Activated CD8-positive, alpha-beta T cell treated with anti-CD3 and anti-CD28 coated beads for 36 hours (primary cell): Measurements from ENCODE around the gene PKM. TPM values are rescaled to one million over a fixed set of nuclear protein-coding genes. Genes with fewer than 3 reads are reported as not detected.
A peak's percentile ranks its signal among the peaks of the same experiment; 100 is the strongest.

Experiments used
- ATAC-seq: fragments of 200-7000 bp; cut with Tn5 transposase; one replicate; pipeline ENCODE4 v1.10.0; 2021; ENCODE audit warnings: mild to moderate bottlenecking, moderate library complexity
- CTCF ChIA-PET: fragments of 350-600 bp; sonication (Branson Sonifier 250); formaldehyde crosslinking; loops from one replicate; lab custom pipeline; 2021; ENCODE audit warnings: antibody characterized with exemption; lab: Charles Lee
- POLR2A ChIA-PET: fragments of 350-600 bp; sonication (Branson Sonifier 250); formaldehyde crosslinking; loops from one replicate; lab custom pipeline; 2021; ENCODE audit warnings: antibody characterized with exemption; lab: Charles Lee
- DNase-seq: peaks from one replicate; pipeline ENCODE4 v3.0.0-alpha.2; 2020
- H3K27ac Mint-ChIP-seq: one replicate; pipeline ENCODE4 v1.8.0; 2021; ENCODE audit warnings: mild to moderate bottlenecking, mixed read lengths
- H3K27me3 Mint-ChIP-seq: one replicate; pipeline ENCODE4 v1.8.0; 2021; ENCODE audit warnings: mixed read lengths
- H3K36me3 Mint-ChIP-seq: one replicate; pipeline ENCODE4 v1.8.0; 2021; ENCODE audit warnings: low read depth, mixed read lengths
- H3K4me1 Mint-ChIP-seq: one replicate; pipeline ENCODE4 v1.8.0; 2021; ENCODE audit warnings: low read depth, mixed read lengths
- H3K4me3 Mint-ChIP-seq: one replicate; pipeline ENCODE4 v1.8.0; 2021; ENCODE audit warnings: mild to moderate bottlenecking, moderate library complexity, mixed read lengths
- H3K9me3 Mint-ChIP-seq: one replicate; pipeline ENCODE4 v1.8.0; 2021; ENCODE audit warnings: mixed read lengths
- CTCF ChIP-seq: fragments of 200-600 bp; IDR thresholded peaks from one replicate; pipeline ENCODE4 v1.8.0; 2022; ENCODE audit warnings: antibody characterized with exemption, mild to moderate bottlenecking
- intact Hi-C: fragments of 100-400 bp; cut with micrococcal nuclease; formaldehyde crosslinking; loops from one replicate; pipeline ENCODE4 v1.10.0; 2022
- total RNA-seq, 2 experiments: library from RNA; stranded (reverse); gene quantifications; one replicate each; pipeline ENCODE4 v1.2.3, GENCODE V29; 2021

The PKM gene
- total RNA-seq, 2 experiments from 2014 or later: 2,565 to 2,588 TPM

- H3K27ac Mint-ChIP-seq: peak overlapping the region; percentile 100
- H3K36me3 Mint-ChIP-seq: peaks cover 31% of the 10 kb centered on the region
- ATAC-seq (no peak), DNase-seq (peak; percentile 68)
- H3K4me3 Mint-ChIP-seq: peak overlapping the region; percentile 100
- ChIA-PET POLR2A (interaction anchor here (0.8 to 6.6 kb wide), 10 partner anchors 7 to 56 kb away, joined by 3 to 105 read pairs (median 4); partner anchors contain the start of gene GRAMD2A), CTCF (interaction anchor here (1.0 to 4.4 kb wide), 6 partner anchors 10 to 45 kb away, joined by 3 to 13 read pairs (median 4); partner anchors contain the start of gene GRAMD2A)
- H3K4me1 Mint-ChIP-seq: peaks cover 29% of the 10 kb centered on the region
- no peak for TF ChIP-seq CTCF
- intact Hi-C loops: no loop called here
- H3K27me3 Mint-ChIP-seq: no peaks in the 10 kb centered on the region
- H3K9me3 Mint-ChIP-seq: no peaks in the 10 kb centered on the region
Measured at GRCh38 chr15:72231833-72232478, 966 bp upstream of the PKM start.

DNA sequence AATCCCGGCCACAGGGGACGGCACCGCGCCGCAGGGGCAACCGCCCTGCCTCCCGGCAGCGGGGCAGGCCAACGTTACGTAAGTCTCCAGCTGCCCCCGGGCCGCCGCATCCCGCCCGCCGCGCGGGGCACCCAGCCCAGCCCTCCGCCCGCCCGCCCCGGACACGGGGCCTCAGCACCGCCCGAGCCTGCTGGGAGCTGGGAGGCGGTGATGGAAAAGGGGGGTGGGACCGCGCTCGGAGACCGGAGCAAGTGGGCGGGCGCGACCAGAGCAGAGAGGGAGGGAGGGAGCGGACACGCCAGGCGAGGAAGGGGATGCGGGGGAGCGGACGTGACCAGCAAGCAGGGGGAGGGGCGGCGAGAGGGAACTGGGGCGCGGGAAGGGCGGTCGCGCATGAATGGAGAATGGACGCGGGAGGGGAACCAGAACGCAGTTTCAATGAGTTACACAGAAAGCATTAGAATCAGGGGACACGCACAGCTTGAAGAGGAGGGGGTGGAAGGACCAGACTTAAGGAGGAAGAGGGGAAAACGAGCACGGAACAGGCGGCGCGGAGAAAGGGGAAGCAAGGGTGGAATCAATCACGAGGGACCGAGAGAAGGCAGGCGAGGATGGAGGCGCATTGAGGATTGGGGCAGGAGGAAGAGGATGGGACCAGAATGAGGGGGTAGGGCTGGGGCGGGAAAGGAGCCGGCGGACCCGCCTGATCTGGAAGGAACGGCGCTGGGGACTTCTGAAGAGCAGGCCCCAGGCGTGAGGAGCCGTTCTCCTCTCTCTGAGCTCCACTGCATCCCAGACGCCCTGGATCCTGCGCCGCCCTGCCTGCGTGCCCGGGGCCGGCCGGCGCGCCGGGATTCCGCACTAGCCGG, 559 bp downstream of the PKM start:
- intact Hi-C loops: no loop called here
- Mint-ChIP-seq H3K4me1 (peaks cover 32% of the 10 kb centered on the region), H3K4me3 (peak overlapping the region; percentile 100), H3K27ac (peak overlapping the region; percentile 100), H3K9me3 (no peaks in the 10 kb centered on the region), H3K27me3 (no peaks in the 10 kb centered on the region), H3K36me3 (peaks cover 45% of the 10 kb centered on the region)
- POLR2A ChIA-PET: interaction anchor here (0.5 to 6.6 kb wide), 21 partner anchors 9 to 1468 kb away, joined by 3 to 105 read pairs (median 4); partner anchors contain the start of genes GRAMD2A and HEXA
- no peak for TF ChIP-seq CTCF
- CTCF ChIA-PET: interaction anchor here (1.2 kb wide), 1 partner anchor 9 kb away, joined by 3 read pairs; no protein-coding TSS in a partner anchor
- peak; percentile 3 for ATAC-seq
- peak; percentile 92 for DNase-seq

DNA sequence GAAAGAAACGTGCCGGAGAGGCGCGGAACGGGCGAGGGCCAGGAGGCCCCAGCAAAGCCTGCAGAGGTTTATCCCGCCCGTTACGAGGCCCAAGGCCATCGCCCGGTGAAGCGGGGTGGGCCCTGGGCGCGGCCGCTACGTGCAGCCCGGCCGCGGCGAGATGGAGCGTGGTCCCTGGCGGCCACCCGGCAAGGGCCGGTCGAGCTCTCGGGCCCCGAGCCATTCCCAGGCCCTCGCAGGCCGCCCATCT, 1.1 kb downstream of the PKM start:
- H3K4me3 Mint-ChIP-seq: peak overlapping the region; percentile 100
- H3K36me3 Mint-ChIP-seq: peaks cover 47% of the 10 kb centered on the region
- H3K27me3 Mint-ChIP-seq: no peaks in the 10 kb centered on the region
- no peaks in the 10 kb centered on the region for H3K9me3 Mint-ChIP-seq
- intact Hi-C loops: no loop called here
- peak overlapping the region; percentile 100 for H3K27ac Mint-ChIP-seq
- DNase-seq (no peak), ATAC-seq (no peak)
- ChIA-PET POLR2A (interaction anchor here (0.5 to 6.6 kb wide), 14 partner anchors 8 to 1468 kb away, joined by 3 to 105 read pairs (median 5); partner anchors contain the start of gene HEXA), CTCF (interaction anchor here (1.2 kb wide), 1 partner anchor 8 kb away, joined by 3 read pairs; no protein-coding TSS in a partner anchor)
- peaks cover 35% of the 10 kb centered on the region for H3K4me1 Mint-ChIP-seq
- no peak for TF ChIP-seq CTCF

DNA sequence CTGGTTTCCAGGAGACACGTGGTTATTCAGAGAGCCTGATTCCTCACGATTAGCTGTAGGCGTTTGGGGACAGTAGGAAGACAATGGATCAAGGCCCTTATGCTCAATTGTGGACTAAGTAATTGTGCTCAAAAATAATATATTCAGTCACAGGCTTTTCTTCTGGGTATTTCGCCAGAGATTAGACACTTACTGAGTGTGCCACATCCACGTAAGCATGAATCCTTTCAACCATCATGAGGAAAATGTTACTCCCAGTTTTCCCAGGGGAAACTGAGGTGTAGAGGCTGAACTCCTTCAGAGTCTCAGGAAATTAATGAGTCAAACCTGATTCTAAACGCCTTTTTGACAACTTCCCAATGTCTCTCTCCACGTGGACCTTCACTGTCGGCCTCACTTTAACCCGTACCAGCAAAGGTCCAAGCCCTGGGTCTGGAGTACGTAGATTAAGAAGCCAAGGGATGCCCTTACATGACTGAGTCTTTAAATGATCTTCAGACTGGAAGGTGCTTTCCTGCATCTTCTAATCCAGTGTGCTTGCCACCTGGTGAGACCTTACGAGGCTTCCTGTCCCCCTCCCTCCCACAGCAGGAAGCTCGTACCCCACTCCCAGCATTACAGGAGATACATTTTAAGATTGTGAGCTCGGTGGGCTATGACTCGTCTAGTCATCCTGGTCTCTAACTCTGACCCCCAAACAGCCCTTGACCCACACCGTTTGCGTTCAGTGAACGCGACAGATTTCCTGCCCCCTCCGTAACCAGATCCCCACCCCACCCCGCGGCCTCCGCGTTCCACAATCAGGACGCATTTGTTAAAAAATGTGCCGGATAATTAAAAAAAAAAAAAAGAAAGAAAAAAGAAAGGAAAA, 1.7 kb downstream of the PKM start:
- peaks cover 39% of the 10 kb centered on the region for H3K4me1 Mint-ChIP-seq
- H3K36me3 Mint-ChIP-seq: peaks cover 51% of the 10 kb centered on the region
- DNase-seq (peak; percentile 65), ATAC-seq (no peak)
- POLR2A ChIA-PET: interaction anchor here (0.5 to 6.6 kb wide), 15 partner anchors 10 to 1467 kb away, joined by 3 to 105 read pairs (median 6); partner anchors contain the start of genes ARIH1 and HEXA
- no peaks in the 10 kb centered on the region for H3K9me3 Mint-ChIP-seq
- intact Hi-C loops: no loop called here
- TF ChIP-seq CTCF: no peak
- H3K4me3 Mint-ChIP-seq: peak overlapping the region; percentile 100
- no peaks in the 10 kb centered on the region for H3K27me3 Mint-ChIP-seq
- CTCF ChIA-PET: interaction anchor here (1.2 kb wide), 1 partner anchor 8 kb away, joined by 3 read pairs; no protein-coding TSS in a partner anchor
- H3K27ac Mint-ChIP-seq: peak overlapping the region; percentile 92
